Mesenchymal stem cell (in vitro differentiated cells and primary cell): Measurements from ENCODE around the gene CPS1.

Experiments
- DNase-seq: peaks from one replicate; pipeline ENCODE4 v3.0.0-alpha.2; 2013
- H2AFZ ChIP-seq: one replicate; pipeline ENCODE4 v1.6.1; 2013; ENCODE audit warnings: low read depth, mild to moderate bottlenecking, control low read depth, inconsistent platforms, low read length, moderate library complexity
- H2AK5ac ChIP-seq: 2 replicates; pipeline ENCODE4 v1.6.1; 2013; ENCODE audit warnings: low read length, moderate library complexity, mild to moderate bottlenecking, inconsistent platforms; ENCODE audit not compliant: severe bottlenecking
- H2BK120ac ChIP-seq: one replicate; pipeline ENCODE4 v1.6.1; 2013; ENCODE audit warnings: low read depth, mild to moderate bottlenecking, inconsistent platforms, low read length, moderate library complexity
- H2BK12ac ChIP-seq, 2 experiments: one replicate each; pipeline ENCODE4 v1.6.1; 2013; ENCODE audit warnings: inconsistent platforms in 2 of 2, low read length in 2 of 2, mild to moderate bottlenecking in 2 of 2, moderate library complexity in 2 of 2, control low read depth in 1 of 2
- H2BK15ac ChIP-seq: one replicate; pipeline ENCODE4 v1.6.1; 2013; ENCODE audit warnings: mild to moderate bottlenecking, low read depth, inconsistent platforms; ENCODE audit not compliant: poor library complexity, severe bottlenecking
- H2BK5ac ChIP-seq: 2 replicates; pipeline ENCODE4 v1.6.1; 2013; ENCODE audit warnings: low read depth, mild to moderate bottlenecking, low read length, control low read depth, inconsistent platforms; ENCODE audit not compliant: poor library complexity, severe bottlenecking
- H3K14ac ChIP-seq, 2 experiments: one replicate each; pipeline ENCODE4 v1.6.1; 2013; ENCODE audit warnings: inconsistent platforms in 2 of 2, low read length in 2 of 2, control low read depth in 1 of 2, mild to moderate bottlenecking in 1 of 2, moderate library complexity in 1 of 2
- H3K18ac ChIP-seq, 2 experiments: one replicate each; pipeline ENCODE4 v1.6.1; 2013; ENCODE audit warnings: inconsistent platforms in 2 of 2, low read length in 2 of 2, control low read depth in 1 of 2, low read depth in 1 of 2, mild to moderate bottlenecking in 1 of 2
- H3K23ac ChIP-seq, 2 experiments: one replicate each; pipeline ENCODE4 v1.6.1; 2013; ENCODE audit warnings: inconsistent platforms in 2 of 2, low read length in 2 of 2, mild to moderate bottlenecking in 2 of 2, moderate library complexity in 2 of 2, control low read depth in 1 of 2
- H3K27ac ChIP-seq: 2 replicates; pipeline ENCODE4 v1.5.1; 2013; ENCODE audit warnings: mild to moderate bottlenecking, moderate library complexity, low read length, control low read depth, inconsistent platforms; ENCODE audit not compliant: poor library complexity, severe bottlenecking
- H3K27me3 ChIP-seq, 2 experiments: 2 replicates each; pipeline versions ENCODE4 v1.6.1 to v1.7.0; 2013; ENCODE audit warnings: low read length in 2 of 2, mild to moderate bottlenecking in 2 of 2, moderate library complexity in 2 of 2, control low read depth in 1 of 2, inconsistent platforms in 1 of 2; ENCODE audit not compliant: control insufficient read depth in 1 of 2, insufficient read depth in 1 of 2
- H3K36me3 ChIP-seq, 2 experiments: 2 replicates each; pipeline versions ENCODE4 v1.6.1 to v1.7.0; 2013; ENCODE audit warnings: low read length in 2 of 2, control low read depth in 1 of 2, inconsistent platforms in 1 of 2, low read depth in 1 of 2, mild to moderate bottlenecking in 1 of 2; ENCODE audit not compliant: insufficient read depth in 2 of 2, control insufficient read depth in 1 of 2
- H3K4ac ChIP-seq, 2 experiments: one replicate each; pipeline ENCODE4 v1.6.1; 2013; ENCODE audit warnings: inconsistent platforms in 2 of 2, low read length in 2 of 2, mild to moderate bottlenecking in 2 of 2, moderate library complexity in 2 of 2, control low read depth in 1 of 2, low read depth in 1 of 2
- H3K4me1 ChIP-seq: 2 replicates; pipeline ENCODE4 v1.6.1; 2013; ENCODE audit warnings: low read depth, low read length, control low read depth; ENCODE audit not compliant: control insufficient read depth, insufficient read depth
- H3K4me2 ChIP-seq: 2 replicates; pipeline ENCODE4 v1.6.1; 2013; ENCODE audit warnings: low read length, mild to moderate bottlenecking, inconsistent platforms; ENCODE audit not compliant: poor library complexity, severe bottlenecking
- H3K4me3 ChIP-seq, 2 experiments: 2 replicates each; pipeline versions ENCODE4 v1.5.1 to v1.7.0; 2013; ENCODE audit warnings: low read length in 2 of 2, mild to moderate bottlenecking in 2 of 2, control low read depth in 1 of 2, low read depth in 1 of 2; ENCODE audit not compliant: insufficient read depth in 1 of 2
- H3K79me1 ChIP-seq: replicated peaks from 2 replicates; pipeline ENCODE4 v1.6.1; 2013; ENCODE audit warnings: mild to moderate bottlenecking, control low read depth, low read length, inconsistent platforms; ENCODE audit not compliant: poor library complexity, severe bottlenecking
- H3K9ac ChIP-seq: 2 replicates; pipeline ENCODE4 v1.7.0; 2013; ENCODE audit warnings: mild to moderate bottlenecking, low read length, moderate library complexity
- H3K9me3 ChIP-seq: 2 replicates; pipeline ENCODE4 v1.7.0; 2013; ENCODE audit warnings: mild to moderate bottlenecking, low read length; ENCODE audit not compliant: control insufficient read depth
- H4K8ac ChIP-seq: one replicate; pipeline ENCODE4 v1.6.1; 2013; ENCODE audit warnings: inconsistent platforms, mild to moderate bottlenecking, low read length, moderate library complexity
- H4K91ac ChIP-seq: one replicate; pipeline ENCODE4 v1.6.1; 2013; ENCODE audit warnings: mild to moderate bottlenecking, low read length, inconsistent platforms
- WGBS: methylation state at CpG from one replicate; pipeline ENCODE4 v1.1.7; 2013; ENCODE audit warnings: mixed read lengths; 5-methylcytosine and 5-hydroxymethylcytosine counted together

Gene CPS1

GRCh38 chr2:210617732-210618330 lies 61.4 kb downstream of the CPS1 start:
- no peak overlapping the region for H3K18ac ChIP-seq
- no peak overlapping the region for H4K91ac ChIP-seq
- WGBS: 17% methylated on average over 2 of the region's 3 CpGs

GRCh38 chr2:210620456-210620855 lies 64.1 kb downstream of the CPS1 start:
- Histone ChIP-seq H3K4me2 (no peak overlapping the region), H2BK12ac (no peak overlapping the region), H3K27ac (no peak overlapping the region), H3K18ac (no peak overlapping the region), H2AFZ (no peak overlapping the region), H2BK5ac (no peak overlapping the region), H2BK15ac (no peak overlapping the region), H3K79me1 (no peaks in the 10 kb centered on the region), H3K27me3 (no peaks in the 10 kb centered on the region), H3K23ac (no peak overlapping the region), H4K91ac (no peak overlapping the region), H3K4ac (no peak overlapping the region), H2BK120ac (no peak overlapping the region), H4K8ac (no peak overlapping the region), H3K9me3 (no peaks in the 10 kb centered on the region), H3K9ac (no peak overlapping the region), H2AK5ac (no peak overlapping the region), H3K14ac (no peak overlapping the region), H3K4me3 (no peak overlapping the region), H3K36me3 (no peaks in the 10 kb centered on the region), H3K4me1 (no peaks in the 10 kb centered on the region)
- DNase-seq: no peak
- 100% methylated on average over 1 of the region's 3 CpGs for WGBS

More at GRCh38 chr2:210617732-210618330, 61.4 kb downstream of the CPS1 start:
- Histone ChIP-seq H3K36me3 (no peaks in the 10 kb centered on the region), H2BK15ac (no peak overlapping the region), H3K14ac (no peak overlapping the region), H3K9ac (no peak overlapping the region), H3K23ac (no peak overlapping the region), H2BK120ac (no peak overlapping the region), H3K4me1 (no peaks in the 10 kb centered on the region), H3K27ac (no peak overlapping the region), H3K4ac (no peak overlapping the region), H3K27me3 (no peaks in the 10 kb centered on the region), H3K9me3 (no peaks in the 10 kb centered on the region), H2BK5ac (no peak overlapping the region), H2BK12ac (no peak overlapping the region), H2AFZ (no peak overlapping the region), H2AK5ac (no peak overlapping the region), H3K4me2 (no peak overlapping the region), H3K4me3 (no peak overlapping the region), H3K79me1 (no peaks in the 10 kb centered on the region), H4K8ac (no peak overlapping the region)
- peak; percentile 55 for DNase-seq

- no peak overlapping the region for H3K9ac ChIP-seq
- no peak overlapping the region for H3K4ac ChIP-seq
- no peak overlapping the region for H3K27ac ChIP-seq
- no peak for DNase-seq
- H2BK12ac ChIP-seq: no peak overlapping the region
- no peaks in the 10 kb centered on the region for H3K9me3 ChIP-seq
- no peak overlapping the region for H3K4me3 ChIP-seq
- H3K14ac ChIP-seq: no peak overlapping the region
- H2BK15ac ChIP-seq: no peak overlapping the region
- no peak overlapping the region for H2BK120ac ChIP-seq
- H3K36me3 ChIP-seq: no peaks in the 10 kb centered on the region
- no peaks in the 10 kb centered on the region for H3K27me3 ChIP-seq
- H3K18ac ChIP-seq: no peak overlapping the region
- no peak overlapping the region for H3K4me2 ChIP-seq
- H4K91ac ChIP-seq: no peak overlapping the region
- no peak overlapping the region for H3K23ac ChIP-seq
- no peaks in the 10 kb centered on the region for H3K79me1 ChIP-seq
- H3K4me1 ChIP-seq: no peaks in the 10 kb centered on the region
- no peak overlapping the region for H2BK5ac ChIP-seq
- H2AFZ ChIP-seq: no peak overlapping the region
- no peak overlapping the region for H4K8ac ChIP-seq
- WGBS: 92% methylated on average over 3 of the region's 4 CpGs
- no peak overlapping the region for H2AK5ac ChIP-seq
Measured at GRCh38 chr2:210623506-210623905, 67.1 kb downstream of the CPS1 start.

GRCh38 chr2:210626849-210627248 lies 70.5 kb downstream of the CPS1 start:
- Histone ChIP-seq H2BK120ac (no peak overlapping the region), H3K14ac (no peak overlapping the region), H2BK5ac (no peak overlapping the region), H3K36me3 (no peaks in the 10 kb centered on the region), H4K91ac (no peak overlapping the region), H3K4me3 (no peak overlapping the region), H2BK15ac (no peak overlapping the region), H3K4ac (no peak overlapping the region), H2BK12ac (no peak overlapping the region), H2AK5ac (no peak overlapping the region), H2AFZ (no peak overlapping the region), H3K9me3 (no peaks in the 10 kb centered on the region), H3K4me1 (no peaks in the 10 kb centered on the region), H3K79me1 (no peaks in the 10 kb centered on the region), H3K9ac (peak overlapping the region; percentile 34), H3K4me2 (peak overlapping the region; percentile 63), H4K8ac (no peak overlapping the region), H3K23ac (no peak overlapping the region), H3K18ac (no peak overlapping the region), H3K27me3 (no peaks in the 10 kb centered on the region), H3K27ac (peak overlapping the region; percentile 71)
- peak; percentile 43 for DNase-seq
- WGBS: 1% methylated on average over 3 of the region's 4 CpGs
